CD4-positive, alpha-beta T cell treated with Interleukin-2 at 100 ng/mL for 4 hours (primary cell): ENCODE results near the gene HPSE2.
"Not testable (repeated sequence)": the region's sequence is repeated elsewhere in the genome, so short reads cannot be mapped to it uniquely, and the experiment has no call there.

ENCODE experiments used
- DNase-seq: peaks from one replicate; pipeline ENCODE4 v3.0.0-alpha.2; 2020; ENCODE audit warnings: low spot score

Gene HPSE2

GRCh38 chr10:98919899-98920298, 315.8 kb downstream of the HPSE2 start:
- DNase-seq: no peak

GRCh38 chr10:98917828-98918227, 317.8 kb downstream of the HPSE2 start:
- DNase-seq: no peak

GRCh38 chr10:98916526-98917125, 319.0 kb downstream of the HPSE2 start:
- no peak for DNase-seq

GRCh38 chr10:98915911-98916310, 319.7 kb downstream of the HPSE2 start:
- no peak for DNase-seq

- DNase-seq: no peak
Measured at GRCh38 chr10:98910546-98910945, 325.1 kb downstream of the HPSE2 start.

GRCh38 chr10:98910048-98910447, 325.6 kb downstream of the HPSE2 start:
- no peak for DNase-seq

- no peak for DNase-seq
Measured at GRCh38 chr10:98908868-98909267, 326.8 kb downstream of the HPSE2 start.

- not testable (repeated sequence) for DNase-seq
Measured at GRCh38 chr10:98908247-98908646, 327.4 kb downstream of the HPSE2 start.

- no peak for DNase-seq
Measured at GRCh38 chr10:98901441-98902110, 334.1 kb downstream of the HPSE2 start.

GRCh38 chr10:98899018-98899417, 336.6 kb downstream of the HPSE2 start:
- no peak for DNase-seq

GRCh38 chr10:98892523-98892922, 343.1 kb downstream of the HPSE2 start:
- no peak for DNase-seq

- DNase-seq: no peak
Measured at GRCh38 chr10:98886686-98887085, 349.0 kb downstream of the HPSE2 start.

GRCh38 chr10:98885378-98885777, 350.3 kb downstream of the HPSE2 start:
- no peak for DNase-seq

GRCh38 chr10:98881789-98882188, 353.9 kb downstream of the HPSE2 start:
- DNase-seq: no peak

GRCh38 chr10:98880971-98881370, 354.7 kb downstream of the HPSE2 start:
- DNase-seq: no peak

- DNase-seq: no peak
Measured at GRCh38 chr10:98878921-98879320, 356.7 kb downstream of the HPSE2 start.

GRCh38 chr10:98878418-98878817, 357.2 kb downstream of the HPSE2 start:
- no peak for DNase-seq

- DNase-seq: no peak
Measured at GRCh38 chr10:98861962-98862361, 373.7 kb downstream of the HPSE2 start.

GRCh38 chr10:98858525-98858924, 377.1 kb downstream of the HPSE2 start:
- DNase-seq: no peak

- DNase-seq: no peak
Measured at GRCh38 chr10:98855403-98856189, 380.1 kb downstream of the HPSE2 start.

- DNase-seq: no peak
Measured at GRCh38 chr10:98852686-98853085, 383.0 kb downstream of the HPSE2 start.

GRCh38 chr10:98848361-98848760, 387.3 kb downstream of the HPSE2 start:
- DNase-seq: no peak

GRCh38 chr10:98846787-98847186, 388.9 kb downstream of the HPSE2 start:
- no peak for DNase-seq
